ENCODE results near the gene AKR1E2. TPM values are rescaled to one million over a fixed set of nuclear protein-coding genes. Genes with fewer than 3 reads are reported as not detected.

AKR1E2 gene
- total RNA-seq, 2 experiments from 2014 or later = 6.1 to 6.5 TPM

DNA sequence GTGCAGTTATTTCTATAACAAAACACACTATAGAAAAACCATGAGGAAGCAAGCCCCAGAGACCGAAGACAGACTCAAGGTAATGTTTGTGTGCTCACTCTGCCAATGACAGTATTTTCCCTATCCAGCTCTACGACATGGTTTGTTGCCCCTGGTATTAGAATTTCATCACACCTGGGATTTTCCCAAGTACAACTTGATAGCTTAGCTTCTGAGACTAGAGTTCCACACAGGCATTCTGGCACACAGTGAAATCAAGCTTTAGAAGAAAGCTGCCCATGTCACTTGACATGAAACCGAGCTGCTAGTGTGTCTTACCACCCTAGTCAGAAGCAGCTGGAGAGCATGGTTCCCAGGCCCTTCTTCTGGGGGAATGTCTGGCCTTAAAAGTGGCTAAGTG lies 44.1 kb upstream of the AKR1E2 start:
- no peak overlapping the region for H3K4me3 Mint-ChIP-seq
- ATAC-seq = no peak
- no peaks in the 10 kb centered on the region for H3K36me3 Mint-ChIP-seq (ENCODE audit: low read depth)
- H3K4me1 Mint-ChIP-seq (ENCODE audit: low read depth) = no peaks in the 10 kb centered on the region
- H3K27ac Mint-ChIP-seq = no peak overlapping the region
- CTCF ChIA-PET = interaction anchor here (1.2 kb wide), 1 partner anchor 17 kb away, joined by 4 read pairs; no protein-coding TSS in a partner anchor
- POLR2A ChIA-PET = no interaction called here
- H3K9me3 Mint-ChIP-seq = no peaks in the 10 kb centered on the region
- intact Hi-C loops (cut with micrococcal nuclease) = no loop called here
- TF ChIP-seq CTCF (IDR thresholded peaks at IDR 0.05) = no peak
- DNase-seq = no peak
- H3K27me3 Mint-ChIP-seq = peaks cover 7% of the 10 kb centered on the region

- Mint-ChIP-seq H3K36me3 (ENCODE audit: low read depth) (no peaks in the 10 kb centered on the region), H3K27ac (no peak overlapping the region), H3K27me3 (peaks cover 7% of the 10 kb centered on the region), H3K4me3 (no peak overlapping the region), H3K9me3 (no peaks in the 10 kb centered on the region), H3K4me1 (ENCODE audit: low read depth) (no peaks in the 10 kb centered on the region)
- no peak for TF ChIP-seq CTCF (IDR thresholded peaks at IDR 0.05)
- ChIA-PET CTCF (no interaction called here), POLR2A (no interaction called here)
- DNase-seq (no peak), ATAC-seq (no peak)
- intact Hi-C loops (cut with micrococcal nuclease) = no loop called here
These were observed 41.2 kb upstream of the AKR1E2 start for GRCh38 chr10:4784667-4785333.

DNA sequence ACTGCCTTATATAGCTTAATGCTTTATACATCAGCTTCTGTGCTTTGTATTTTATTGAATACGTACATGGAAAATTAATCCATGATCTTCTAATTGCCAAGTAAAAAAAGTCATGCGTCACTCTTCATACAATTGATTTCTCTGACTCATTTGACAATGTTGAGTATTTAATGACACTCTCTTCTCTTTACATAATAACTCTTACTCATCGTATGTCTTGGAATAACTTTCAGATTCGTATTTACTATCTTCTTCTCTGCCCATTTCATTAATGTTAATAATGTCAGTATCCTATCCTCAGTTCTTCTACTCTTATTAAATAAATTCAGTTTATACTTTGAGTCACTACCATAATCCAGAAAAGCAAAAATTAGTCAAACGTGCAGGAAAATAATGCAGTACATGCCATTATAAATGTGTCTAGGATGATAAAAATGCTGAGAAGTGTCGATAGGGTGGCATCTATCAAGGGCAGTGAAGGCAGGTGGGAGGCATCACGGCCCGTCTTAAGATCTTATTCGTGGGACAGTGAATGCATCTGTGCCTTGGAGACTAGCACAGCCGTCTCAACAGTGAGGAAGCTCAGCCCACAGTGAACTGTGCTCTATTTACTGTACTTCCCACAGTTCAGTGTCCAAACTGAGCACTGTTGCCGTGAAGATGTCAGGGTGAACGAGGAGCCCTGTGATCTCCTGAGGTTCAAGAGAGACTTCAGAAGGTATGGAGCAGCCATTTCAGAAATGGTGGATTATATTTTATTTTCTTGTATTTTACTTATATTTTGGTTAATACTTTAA lies 39.8 kb upstream of the AKR1E2 start:
- Mint-ChIP-seq H3K36me3 (ENCODE audit: low read depth) (no peaks in the 10 kb centered on the region), H3K4me1 (ENCODE audit: low read depth) (no peaks in the 10 kb centered on the region), H3K9me3 (no peaks in the 10 kb centered on the region), H3K4me3 (no peak overlapping the region), H3K27ac (no peak overlapping the region), H3K27me3 (peaks cover 7% of the 10 kb centered on the region)
- DNase-seq (no peak), ATAC-seq (no peak)
- ChIA-PET POLR2A (no interaction called here), CTCF (no interaction called here)
- no peak for TF ChIP-seq CTCF (IDR thresholded peaks at IDR 0.05)
- intact Hi-C loops (cut with micrococcal nuclease) = no loop called here

DNA sequence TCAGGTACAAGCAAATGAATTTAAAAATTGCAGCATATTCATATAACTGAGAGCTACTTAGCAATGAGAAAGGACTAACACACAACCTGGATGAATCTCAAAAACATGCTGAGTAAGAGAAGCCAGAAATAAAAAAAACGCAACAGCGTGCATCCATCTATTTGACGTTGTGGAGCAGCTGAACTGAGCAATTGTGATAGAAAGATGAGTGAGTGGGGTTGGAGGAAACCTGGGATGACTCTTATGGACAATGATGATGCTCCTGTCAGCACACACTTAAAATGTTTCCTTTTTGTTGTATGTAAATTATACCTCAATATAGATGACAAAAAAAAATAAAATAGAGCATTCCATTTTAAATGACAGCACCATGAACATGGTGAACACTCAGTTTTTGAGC lies 36.0 kb upstream of the AKR1E2 start:
- Mint-ChIP-seq H3K27me3 (peaks cover 7% of the 10 kb centered on the region), H3K36me3 (ENCODE audit: low read depth) (no peaks in the 10 kb centered on the region), H3K4me1 (ENCODE audit: low read depth) (no peaks in the 10 kb centered on the region), H3K27ac (no peak overlapping the region), H3K4me3 (no peak overlapping the region), H3K9me3 (no peaks in the 10 kb centered on the region)
- CTCF ChIA-PET = interaction anchor here (1.1 kb wide), 1 partner anchor 25 kb away, joined by 4 read pairs; no protein-coding TSS in a partner anchor
- no peak for TF ChIP-seq CTCF (IDR thresholded peaks at IDR 0.05)
- intact Hi-C loops (cut with micrococcal nuclease) = no loop called here
- DNase-seq = no peak
- POLR2A ChIA-PET = no interaction called here
- no peak for ATAC-seq

DNA sequence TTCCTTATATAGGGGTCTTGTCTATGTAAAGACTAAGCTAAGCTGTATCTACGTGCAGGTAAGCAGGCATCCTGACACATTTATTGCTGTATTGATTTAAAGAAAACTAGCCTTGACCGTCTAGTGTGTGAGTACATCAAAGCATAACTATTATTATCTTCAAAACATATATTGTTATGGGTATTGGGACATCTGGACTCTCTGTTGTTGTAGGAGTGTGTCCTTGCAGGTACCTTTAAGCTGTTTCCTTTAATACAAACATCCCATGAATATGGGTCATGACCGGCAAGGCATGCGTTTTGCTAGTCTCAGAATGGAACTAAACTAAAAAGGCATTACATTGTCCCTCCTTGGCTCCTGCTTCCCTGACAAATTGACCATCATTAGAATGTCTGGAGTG lies 35.1 kb upstream of the AKR1E2 start:
- POLR2A ChIA-PET = no interaction called here
- H3K4me3 Mint-ChIP-seq = no peak overlapping the region
- ATAC-seq = no peak
- intact Hi-C loops (cut with micrococcal nuclease) = no loop called here
- DNase-seq = no peak
- CTCF ChIA-PET = interaction anchor here (1.1 kb wide), 1 partner anchor 24 kb away, joined by 4 read pairs; no protein-coding TSS in a partner anchor
- no peaks in the 10 kb centered on the region for H3K9me3 Mint-ChIP-seq
- H3K27ac Mint-ChIP-seq = no peak overlapping the region
- H3K36me3 Mint-ChIP-seq (ENCODE audit: low read depth) = no peaks in the 10 kb centered on the region
- H3K4me1 Mint-ChIP-seq (ENCODE audit: low read depth) = no peaks in the 10 kb centered on the region
- peaks cover 8% of the 10 kb centered on the region for H3K27me3 Mint-ChIP-seq
- TF ChIP-seq CTCF (IDR thresholded peaks at IDR 0.05) = no peak

Data from activated CD8-positive, alpha-beta T cell treated with anti-CD3 and anti-CD28 coated beads for 36 hours (primary cell).